ENCODE data around the gene ACSM3.

The ACSM3 gene

DNA sequence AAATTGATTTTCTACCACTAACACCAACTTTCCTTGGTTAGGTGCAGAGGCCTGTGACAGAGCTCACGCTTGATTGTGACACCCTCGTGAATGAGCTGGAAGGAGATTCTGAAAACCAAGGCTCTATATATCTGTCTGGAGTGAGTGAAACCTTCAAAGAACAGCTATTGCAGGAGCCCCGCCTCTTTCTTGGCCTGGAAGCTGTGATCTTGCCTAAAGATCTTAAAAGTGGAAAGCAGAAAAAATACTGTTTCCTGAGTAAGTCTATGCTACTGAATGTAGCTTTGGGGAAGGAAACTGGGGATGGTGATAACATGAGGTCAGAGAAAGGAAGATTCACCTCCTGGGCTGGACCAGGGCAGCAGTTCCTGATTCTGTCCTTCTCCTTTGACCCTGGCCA, 80.8 kb downstream of the ACSM3 start:
- TF ChIP-seq EZH2phosphoT487 (conservative IDR thresholded peaks at IDR 0.05; ENCODE audit: low read length), result no peak
- TF ChIP-seq, protein P1, sequence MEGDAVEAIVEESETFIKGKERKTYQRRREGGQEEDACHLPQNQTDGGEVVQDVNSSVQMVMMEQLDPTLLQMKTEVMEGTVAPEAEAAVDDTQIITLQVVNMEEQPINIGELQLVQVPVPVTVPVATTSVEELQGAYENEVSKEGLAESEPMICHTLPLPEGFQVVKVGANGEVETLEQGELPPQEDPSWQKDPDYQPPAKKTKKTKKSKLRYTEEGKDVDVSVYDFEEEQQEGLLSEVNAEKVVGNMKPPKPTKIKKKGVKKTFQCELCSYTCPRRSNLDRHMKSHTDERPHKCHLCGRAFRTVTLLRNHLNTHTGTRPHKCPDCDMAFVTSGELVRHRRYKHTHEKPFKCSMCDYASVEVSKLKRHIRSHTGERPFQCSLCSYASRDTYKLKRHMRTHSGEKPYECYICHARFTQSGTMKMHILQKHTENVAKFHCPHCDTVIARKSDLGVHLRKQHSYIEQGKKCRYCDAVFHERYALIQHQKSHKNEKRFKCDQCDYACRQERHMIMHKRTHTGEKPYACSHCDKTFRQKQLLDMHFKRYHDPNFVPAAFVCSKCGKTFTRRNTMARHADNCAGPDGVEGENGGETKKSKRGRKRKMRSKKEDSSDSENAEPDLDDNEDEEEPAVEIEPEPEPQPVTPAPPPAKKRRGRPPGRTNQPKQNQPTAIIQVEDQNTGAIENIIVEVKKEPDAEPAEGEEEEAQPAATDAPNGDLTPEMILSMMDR (IDR thresholded peaks at IDR 0.05; ENCODE audit: insufficient read depth, low read length, poor library complexity, severe bottlenecking), result no peak
- Histone ChIP-seq H3K9ac (ENCODE audit: low read length) (no peak overlapping the region), H3K4me3 (ENCODE audit: insufficient read depth, low read length, poor library complexity, severe bottlenecking) (no peak overlapping the region), H3K79me2 (ENCODE audit: insufficient read depth, low read length) (no peaks in the 10 kb centered on the region), H3K36me3 (ENCODE audit: low read length) (peaks cover 13% of the 10 kb centered on the region; the same call in 1 of the 2 replicates), H3K9me3 (ENCODE audit: insufficient read depth, low read length) (no peaks in the 10 kb centered on the region), H3K9me2 (replicated peaks; ENCODE audit: insufficient read depth, low read length) (no peaks in the 10 kb centered on the region), H3K27ac (ENCODE audit: low read depth, low read length) (no peak overlapping the region), H2AFZ (ENCODE audit: low read depth, low read length, severe bottlenecking) (no peak overlapping the region), H3K27me3 (ENCODE audit: low read length) (no peaks in the 10 kb centered on the region), H4K20me1 (ENCODE audit: low read depth, low read length) (no peaks in the 10 kb centered on the region), H3K4me2 (ENCODE audit: low read depth, low read length, poor library complexity, severe bottlenecking) (no peak overlapping the region), H3F3A (ENCODE audit: insufficient read depth) (no peaks in the 10 kb centered on the region)

DNA sequence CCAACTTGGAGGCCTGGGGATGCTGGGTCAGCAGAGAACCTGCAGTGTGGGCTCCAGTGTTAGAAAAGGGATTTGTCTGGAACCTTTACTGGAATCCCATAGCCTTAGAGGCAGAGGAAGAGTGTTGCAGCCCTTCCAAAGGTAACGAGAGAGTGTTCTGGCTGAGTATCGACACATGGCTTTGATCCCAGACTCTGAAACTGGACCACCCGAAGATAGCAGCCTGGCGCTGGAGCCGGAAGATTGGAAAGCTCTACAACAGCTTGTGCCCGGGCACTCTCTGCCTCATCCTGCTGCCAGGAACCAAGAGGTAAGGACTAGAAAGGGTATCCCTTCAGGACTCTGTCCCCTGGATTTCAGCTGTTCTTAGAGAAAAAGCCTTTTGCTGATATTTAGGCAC, 82.2 kb downstream of the ACSM3 start:
- Histone ChIP-seq H3K27ac (ENCODE audit: low read depth, low read length) (no peak overlapping the region), H3F3A (ENCODE audit: insufficient read depth) (no peaks in the 10 kb centered on the region), H3K36me3 (ENCODE audit: low read length) (peaks cover 9% of the 10 kb centered on the region; the same call in 1 of the 2 replicates), H3K9ac (ENCODE audit: low read length) (no peak overlapping the region), H4K20me1 (ENCODE audit: low read depth, low read length) (no peaks in the 10 kb centered on the region), H3K27me3 (ENCODE audit: low read length) (no peaks in the 10 kb centered on the region), H3K9me3 (ENCODE audit: insufficient read depth, low read length) (no peaks in the 10 kb centered on the region), H3K79me2 (ENCODE audit: insufficient read depth, low read length) (no peaks in the 10 kb centered on the region), H3K9me2 (replicated peaks; ENCODE audit: insufficient read depth, low read length) (no peaks in the 10 kb centered on the region), H2AFZ (ENCODE audit: low read depth, low read length, severe bottlenecking) (no peak overlapping the region), H3K4me3 (ENCODE audit: insufficient read depth, low read length, poor library complexity, severe bottlenecking) (no peak overlapping the region), H3K4me2 (ENCODE audit: low read depth, low read length, poor library complexity, severe bottlenecking) (no peak overlapping the region)
- TF ChIP-seq EZH2phosphoT487 (conservative IDR thresholded peaks at IDR 0.05; ENCODE audit: low read length), result no peak
- TF ChIP-seq, protein P1 (IDR thresholded peaks at IDR 0.05; ENCODE audit: insufficient read depth, low read length, poor library complexity, severe bottlenecking), result no peak

DNA sequence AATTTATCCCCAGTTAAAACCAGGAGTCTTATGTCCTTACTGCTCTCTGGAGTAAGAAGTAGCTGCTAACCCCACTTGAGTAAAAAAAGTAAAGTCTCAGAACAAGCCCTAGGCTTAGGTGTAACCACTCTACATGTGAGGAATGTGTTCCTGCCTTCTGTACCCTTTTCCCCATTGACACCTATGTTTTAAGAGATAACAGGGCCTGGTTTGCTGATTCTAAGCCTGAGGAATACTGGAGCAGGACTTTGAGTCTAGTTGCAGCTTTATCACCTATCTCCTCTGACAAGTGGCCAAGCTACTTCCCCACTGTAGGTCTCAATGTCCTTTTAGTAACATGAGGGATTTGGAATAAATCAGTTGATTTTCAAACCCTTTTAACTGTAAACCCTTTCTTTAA, 82.7 kb downstream of the ACSM3 start:
- no peak overlapping the region for H3K4me2 ChIP-seq (ENCODE audit: low read depth, low read length, poor library complexity, severe bottlenecking)
- no peak overlapping the region for H2AFZ ChIP-seq (ENCODE audit: low read depth, low read length, severe bottlenecking)
- no peaks in the 10 kb centered on the region for H3K79me2 ChIP-seq (ENCODE audit: insufficient read depth, low read length)
- H3K9ac ChIP-seq (ENCODE audit: low read length), result no peak overlapping the region
- TF ChIP-seq, protein P1 (IDR thresholded peaks at IDR 0.05; ENCODE audit: insufficient read depth, low read length, poor library complexity, severe bottlenecking), result no peak
- TF ChIP-seq EZH2phosphoT487 (conservative IDR thresholded peaks at IDR 0.05; ENCODE audit: low read length), result no peak
- no peak overlapping the region for H3K27ac ChIP-seq (ENCODE audit: low read depth, low read length)
- H4K20me1 ChIP-seq (ENCODE audit: low read depth, low read length), result no peaks in the 10 kb centered on the region
- H3K9me2 ChIP-seq (replicated peaks; ENCODE audit: insufficient read depth, low read length), result no peaks in the 10 kb centered on the region
- H3K27me3 ChIP-seq (ENCODE audit: low read length), result no peaks in the 10 kb centered on the region
- H3F3A ChIP-seq (ENCODE audit: insufficient read depth), result no peaks in the 10 kb centered on the region
- no peaks in the 10 kb centered on the region for H3K9me3 ChIP-seq (ENCODE audit: insufficient read depth, low read length)
- no peak overlapping the region for H3K4me3 ChIP-seq (ENCODE audit: insufficient read depth, low read length, poor library complexity, severe bottlenecking)
- peaks cover 9% of the 10 kb centered on the region; the same call in 1 of the 2 replicates for H3K36me3 ChIP-seq (ENCODE audit: low read length)
